Panc1 (cell line): ENCODE results near the gene HMGN2.

Experiments
- TCF7L2 ChIP-seq: IDR thresholded peaks from 2 replicates; pipeline ENCODE4 v1.6.1; 2011; ENCODE audit warnings: mild to moderate bottlenecking, low read depth, low read length, inconsistent platforms
- TF ChIP-seq, protein P1 (sequence below): fragments of 450-650 bp; IDR thresholded peaks from 2 replicates; pipeline ENCODE4 v1.5.1; 2017; ENCODE audit warnings: mild to moderate bottlenecking

DNA sequence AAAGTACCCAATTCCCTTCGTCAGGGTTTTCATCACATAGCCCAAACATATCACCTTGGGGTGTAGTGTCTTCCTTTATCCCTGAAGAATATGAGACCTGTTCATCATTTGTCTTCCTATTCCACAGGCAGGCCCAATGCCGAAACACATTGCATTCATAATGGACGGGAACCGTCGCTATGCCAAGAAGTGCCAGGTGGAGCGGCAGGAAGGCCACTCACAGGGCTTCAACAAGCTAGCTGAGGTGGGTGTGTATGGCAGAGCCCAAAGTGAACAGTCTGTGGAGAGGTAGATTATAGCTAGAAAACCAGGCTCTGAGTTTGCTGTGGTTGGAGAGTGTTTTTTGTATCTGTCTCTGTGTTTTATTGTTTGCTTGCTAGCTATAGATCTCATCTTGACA, 34.2 kb upstream of the HMGN2 start:
- TF ChIP-seq, protein P1, sequence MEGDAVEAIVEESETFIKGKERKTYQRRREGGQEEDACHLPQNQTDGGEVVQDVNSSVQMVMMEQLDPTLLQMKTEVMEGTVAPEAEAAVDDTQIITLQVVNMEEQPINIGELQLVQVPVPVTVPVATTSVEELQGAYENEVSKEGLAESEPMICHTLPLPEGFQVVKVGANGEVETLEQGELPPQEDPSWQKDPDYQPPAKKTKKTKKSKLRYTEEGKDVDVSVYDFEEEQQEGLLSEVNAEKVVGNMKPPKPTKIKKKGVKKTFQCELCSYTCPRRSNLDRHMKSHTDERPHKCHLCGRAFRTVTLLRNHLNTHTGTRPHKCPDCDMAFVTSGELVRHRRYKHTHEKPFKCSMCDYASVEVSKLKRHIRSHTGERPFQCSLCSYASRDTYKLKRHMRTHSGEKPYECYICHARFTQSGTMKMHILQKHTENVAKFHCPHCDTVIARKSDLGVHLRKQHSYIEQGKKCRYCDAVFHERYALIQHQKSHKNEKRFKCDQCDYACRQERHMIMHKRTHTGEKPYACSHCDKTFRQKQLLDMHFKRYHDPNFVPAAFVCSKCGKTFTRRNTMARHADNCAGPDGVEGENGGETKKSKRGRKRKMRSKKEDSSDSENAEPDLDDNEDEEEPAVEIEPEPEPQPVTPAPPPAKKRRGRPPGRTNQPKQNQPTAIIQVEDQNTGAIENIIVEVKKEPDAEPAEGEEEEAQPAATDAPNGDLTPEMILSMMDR, result no peak
- TF ChIP-seq TCF7L2, result no peak
